ENCODE data around the gene INSC. TPM values are rescaled to one million over a fixed set of nuclear protein-coding genes. Genes with fewer than 3 reads are reported as not detected.

Gene INSC
- total and polyA plus RNA-seq, 2 of the 13 experiments (the other 11 are each of a cell fraction or from before 2014, with no cell fraction given) = 0.09 TPM; not detected in 1

- TF ChIP-seq, protein P1, sequence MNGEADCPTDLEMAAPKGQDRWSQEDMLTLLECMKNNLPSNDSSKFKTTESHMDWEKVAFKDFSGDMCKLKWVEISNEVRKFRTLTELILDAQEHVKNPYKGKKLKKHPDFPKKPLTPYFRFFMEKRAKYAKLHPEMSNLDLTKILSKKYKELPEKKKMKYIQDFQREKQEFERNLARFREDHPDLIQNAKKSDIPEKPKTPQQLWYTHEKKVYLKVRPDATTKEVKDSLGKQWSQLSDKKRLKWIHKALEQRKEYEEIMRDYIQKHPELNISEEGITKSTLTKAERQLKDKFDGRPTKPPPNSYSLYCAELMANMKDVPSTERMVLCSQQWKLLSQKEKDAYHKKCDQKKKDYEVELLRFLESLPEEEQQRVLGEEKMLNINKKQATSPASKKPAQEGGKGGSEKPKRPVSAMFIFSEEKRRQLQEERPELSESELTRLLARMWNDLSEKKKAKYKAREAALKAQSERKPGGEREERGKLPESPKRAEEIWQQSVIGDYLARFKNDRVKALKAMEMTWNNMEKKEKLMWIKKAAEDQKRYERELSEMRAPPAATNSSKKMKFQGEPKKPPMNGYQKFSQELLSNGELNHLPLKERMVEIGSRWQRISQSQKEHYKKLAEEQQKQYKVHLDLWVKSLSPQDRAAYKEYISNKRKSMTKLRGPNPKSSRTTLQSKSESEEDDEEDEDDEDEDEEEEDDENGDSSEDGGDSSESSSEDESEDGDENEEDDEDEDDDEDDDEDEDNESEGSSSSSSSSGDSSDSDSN (CRISPR knock-in tag; IDR thresholded peaks at IDR 0.05) = no peak
- TF ChIP-seq KLF15 (CRISPR knock-in tag; IDR thresholded peaks at IDR 0.05; ENCODE audit: borderline replicate concordance) (no peak), DMAP1 (CRISPR knock-in tag; IDR thresholded peaks at IDR 0.05) (no peak), HMG20A (CRISPR knock-in tag; IDR thresholded peaks at IDR 0.05; ENCODE audit: borderline replicate concordance) (no peak), ZNF672 (CRISPR knock-in tag; IDR thresholded peaks at IDR 0.05) (no peak), ZNF891 (CRISPR knock-in tag; IDR thresholded peaks at IDR 0.05) (no peak), ZNF614 (CRISPR knock-in tag; IDR thresholded peaks at IDR 0.05; ENCODE audit: borderline replicate concordance) (no peak), DZIP1 (CRISPR knock-in tag; IDR thresholded peaks at IDR 0.05) (no peak), SRSF4 (IDR thresholded peaks at IDR 0.05; ENCODE audit: low read depth, low read length, poor library complexity, severe bottlenecking) (no peak)
- TF ChIP-seq, protein P2, sequence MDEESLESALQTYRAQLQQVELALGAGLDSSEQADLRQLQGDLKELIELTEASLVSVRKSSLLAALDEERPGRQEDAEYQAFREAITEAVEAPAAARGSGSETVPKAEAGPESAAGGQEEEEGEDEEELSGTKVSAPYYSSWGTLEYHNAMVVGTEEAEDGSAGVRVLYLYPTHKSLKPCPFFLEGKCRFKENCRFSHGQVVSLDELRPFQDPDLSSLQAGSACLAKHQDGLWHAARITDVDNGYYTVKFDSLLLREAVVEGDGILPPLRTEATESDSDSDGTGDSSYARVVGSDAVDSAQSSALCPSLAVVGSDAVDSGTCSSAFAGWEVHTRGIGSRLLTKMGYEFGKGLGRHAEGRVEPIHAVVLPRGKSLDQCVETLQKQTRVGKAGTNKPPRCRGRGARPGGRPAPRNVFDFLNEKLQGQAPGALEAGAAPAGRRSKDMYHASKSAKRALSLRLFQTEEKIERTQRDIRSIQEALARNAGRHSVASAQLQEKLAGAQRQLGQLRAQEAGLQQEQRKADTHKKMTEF (CRISPR knock-in tag; IDR thresholded peaks at IDR 0.05) = no peak
These were observed 25.4 kb downstream of the INSC start (continued) for GRCh38 chr11:15139958-15140659.

Measured in HepG2 (cell line).